HT1080 (cell line): ENCODE data around the gene EDN1. TPM values are rescaled to one million over a fixed set of nuclear protein-coding genes. Genes with fewer than 3 reads are reported as not detected.
A peak's percentile ranks its signal among the peaks of the same experiment; 100 is the strongest.
"Not testable (repeated sequence)": the region's sequence is repeated elsewhere in the genome, so short reads cannot be mapped to it uniquely, and the experiment has no call there.

Source experiments
- DNase-seq: peaks from one replicate; pipeline ENCODE4 v3.0.0-alpha.2; 2015; ENCODE audit warnings: low read depth
- total RNA-seq: library from RNA; depleted of rRNA; stranded (reverse); fragments of >200 nt; shearing (Covaris generic); gene quantifications from 2 replicates; pipeline ENCODE4 v1.2.3, GENCODE V29; 2014

Gene EDN1
- total RNA-seq, 1 experiment from 2014 or later: 2.0 TPM

DNA sequence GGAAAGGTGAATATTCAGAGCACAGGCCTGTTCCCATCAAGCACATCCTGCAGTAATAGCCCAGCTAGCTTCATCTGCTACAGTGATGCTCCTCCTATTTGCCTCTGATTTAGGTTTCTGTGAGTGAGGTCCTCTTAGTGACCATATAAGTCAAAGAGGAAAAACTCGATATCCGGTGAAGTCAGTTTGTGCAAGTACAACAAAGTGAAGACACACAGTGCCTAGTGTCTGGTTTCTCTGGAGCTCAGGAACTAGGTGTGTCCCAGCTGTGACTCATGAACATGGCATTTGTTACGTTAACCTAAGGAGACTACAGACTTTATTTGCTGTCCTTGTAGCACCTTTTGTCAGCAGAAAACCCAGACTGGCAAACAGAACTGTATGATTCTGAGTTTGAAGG is 33.9 kb downstream of the EDN1 start:
- peak; percentile 98 for DNase-seq

DNA sequence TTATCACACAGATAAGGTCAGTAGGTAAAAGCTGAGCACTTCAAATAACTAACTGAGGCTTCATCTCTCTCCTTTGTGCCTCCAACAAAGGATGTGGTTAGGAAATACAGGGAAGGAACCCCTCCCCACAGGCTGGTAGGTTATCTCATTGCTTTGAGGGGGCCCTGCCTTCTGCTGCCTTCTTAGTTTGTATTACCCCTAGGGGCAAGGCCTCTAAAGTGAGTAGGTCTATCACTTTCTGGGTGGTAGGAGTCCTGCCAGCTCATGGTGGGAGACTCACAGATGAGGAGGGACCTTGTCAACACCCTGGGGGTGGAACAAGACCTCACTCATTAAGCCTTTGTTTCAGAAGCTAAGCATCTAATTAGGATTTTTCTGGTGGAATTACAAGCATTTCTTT is 34.6 kb downstream of the EDN1 start:
- peak; percentile 78 for DNase-seq

DNA sequence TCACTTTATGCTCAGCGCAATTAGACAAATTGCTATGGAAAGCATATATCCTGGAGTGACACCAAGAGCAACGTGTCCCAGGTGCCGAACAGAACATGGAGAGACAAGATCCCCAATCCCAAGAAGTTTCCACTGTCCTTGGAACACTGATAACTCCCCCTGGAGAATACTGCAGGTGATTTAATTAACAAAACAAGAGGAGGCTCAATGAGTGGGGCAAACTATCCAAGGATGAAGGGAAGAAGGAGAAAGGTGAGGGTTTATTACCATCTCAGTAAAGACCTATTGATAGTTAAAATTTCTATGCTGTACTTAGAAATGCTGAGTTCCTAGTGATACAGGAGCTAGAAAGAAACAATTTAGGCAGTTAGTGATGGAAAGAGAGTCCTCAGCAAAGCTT is 35.7 kb downstream of the EDN1 start:
- no peak for DNase-seq

DNA sequence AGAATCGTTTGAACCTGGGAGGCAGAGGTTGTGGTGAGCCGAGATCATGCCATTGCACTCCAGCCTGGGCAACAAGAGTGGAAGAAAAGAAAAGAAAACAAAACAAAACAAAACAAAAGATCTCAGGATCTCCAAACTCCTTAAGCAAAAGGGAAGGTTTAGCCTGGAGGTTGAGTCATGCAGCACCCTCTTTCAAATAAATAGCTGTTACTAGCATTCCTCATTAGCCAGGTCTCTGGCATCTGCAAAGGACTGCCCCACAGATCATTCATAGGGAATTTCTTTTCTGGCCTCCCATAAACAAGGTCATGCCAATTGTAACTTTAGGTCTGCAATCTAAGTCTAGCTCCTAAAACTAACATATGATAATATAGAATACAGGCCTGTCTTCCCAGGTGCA is 37.2 kb downstream of the EDN1 start:
- DNase-seq: peak; percentile 51

DNA sequence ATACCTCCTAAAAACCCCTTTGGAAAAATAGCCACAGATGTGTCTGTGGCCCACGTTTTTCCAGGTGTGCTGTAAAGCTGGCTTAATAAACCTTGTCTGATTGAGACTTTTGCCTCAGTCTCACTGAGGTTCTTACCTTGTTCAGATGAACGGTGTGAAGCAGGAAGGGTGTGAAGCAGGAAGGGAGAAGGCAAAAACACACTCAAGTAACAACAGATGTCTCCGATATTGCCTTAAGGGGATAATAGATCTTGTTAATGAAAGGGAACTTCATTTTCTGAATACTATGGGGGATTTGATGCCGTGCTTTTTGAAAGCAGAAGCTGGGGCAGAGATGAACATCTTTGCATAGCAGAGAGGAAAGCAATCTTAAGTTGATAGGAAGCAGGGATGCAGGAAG is 37.8 kb downstream of the EDN1 start:
- no peak for DNase-seq

DNA sequence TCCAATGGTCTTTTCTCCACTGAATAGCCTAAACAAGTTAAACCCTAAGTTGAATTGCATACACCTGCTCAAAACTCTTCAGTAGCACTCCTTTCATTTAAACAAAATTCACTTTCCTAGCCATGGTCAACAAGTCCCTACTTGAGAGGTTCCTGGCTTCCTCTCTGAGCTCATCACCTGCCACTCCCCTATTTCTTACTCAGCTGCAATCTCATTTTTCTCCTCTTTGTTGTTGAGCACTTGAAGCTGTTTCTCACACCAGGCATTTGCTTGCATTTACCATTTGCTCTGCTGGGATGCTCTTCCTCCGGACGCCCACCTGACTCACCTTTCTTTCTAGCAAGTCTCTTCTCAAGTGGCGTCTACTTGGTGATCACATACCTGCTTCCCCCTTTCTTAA is 38.5 kb downstream of the EDN1 start:
- DNase-seq: peak; percentile 29

DNA sequence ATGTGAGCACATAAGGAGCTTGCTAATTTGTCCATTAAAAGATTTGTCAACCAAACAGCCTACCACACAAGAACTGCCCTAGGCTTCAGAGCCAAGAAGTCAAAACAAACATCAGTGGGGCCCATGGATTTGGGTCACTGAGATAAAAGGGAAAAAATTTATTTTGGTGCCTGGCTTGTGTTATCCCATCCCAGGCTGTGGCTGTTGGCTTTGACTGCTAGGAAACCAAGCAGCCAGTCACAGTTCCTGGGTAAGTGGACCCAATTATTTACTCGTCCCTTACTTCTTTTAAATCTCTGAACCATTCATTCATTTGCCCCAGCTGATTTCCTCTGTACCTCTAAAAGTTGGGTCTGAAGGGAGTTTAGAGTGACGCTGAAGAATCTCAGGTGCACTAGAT is 41.3 kb downstream of the EDN1 start:
- DNase-seq: no peak

DNA sequence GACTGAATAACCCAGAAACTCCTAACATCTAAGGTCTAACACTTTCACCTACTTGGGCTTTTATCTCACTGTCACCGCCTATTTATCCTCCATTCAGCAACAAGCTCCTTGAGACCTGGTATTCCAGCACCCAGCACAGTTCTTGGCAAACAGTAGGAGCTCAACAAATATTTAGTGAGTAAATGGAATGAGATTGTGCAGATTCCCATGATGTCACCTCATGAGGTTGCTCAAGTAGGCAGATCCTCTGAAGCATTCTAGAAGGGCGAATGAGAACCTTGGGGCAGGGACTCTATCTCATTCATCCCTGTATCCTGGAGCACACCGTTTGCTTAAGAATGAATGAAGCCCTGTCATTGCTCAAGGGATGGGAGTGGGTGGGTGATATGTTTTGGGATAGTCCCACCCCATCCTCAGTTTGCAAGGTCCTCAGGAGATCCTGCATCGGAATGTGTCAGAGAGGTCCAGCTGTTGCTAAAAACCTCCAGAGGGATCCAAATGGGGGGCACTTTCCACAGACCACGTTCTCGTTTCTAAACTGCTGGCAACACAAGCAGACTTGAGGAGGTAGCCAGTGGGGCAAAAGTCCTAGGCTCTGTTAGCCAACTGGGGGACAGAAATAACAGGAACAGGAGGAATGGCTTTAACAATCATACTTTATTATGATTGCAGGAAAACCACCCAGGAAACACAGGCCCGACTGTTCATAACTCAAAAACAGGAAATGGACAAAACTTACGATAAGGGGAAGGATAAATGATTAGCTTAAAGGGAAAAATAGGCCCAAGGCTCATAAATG is 42.0 kb downstream of the EDN1 start:
- no peak for DNase-seq

DNA sequence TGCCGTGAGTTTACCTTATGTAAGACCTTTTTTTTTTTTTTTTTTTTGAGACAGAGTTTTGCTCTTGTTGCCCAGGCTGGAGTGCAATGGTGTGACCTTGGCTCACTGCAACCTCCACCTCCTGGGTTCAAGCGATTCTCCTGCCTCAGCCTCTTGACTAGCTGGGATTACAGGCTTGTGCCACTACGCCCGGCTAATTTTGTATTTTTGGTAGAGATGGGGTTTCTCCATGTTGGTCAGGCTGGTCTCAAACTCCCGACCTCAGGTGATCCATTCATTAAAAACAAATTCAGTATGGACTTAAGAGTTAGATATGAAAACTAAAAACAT is 42.6 kb downstream of the EDN1 start:
- not testable (repeated sequence) for DNase-seq

DNA sequence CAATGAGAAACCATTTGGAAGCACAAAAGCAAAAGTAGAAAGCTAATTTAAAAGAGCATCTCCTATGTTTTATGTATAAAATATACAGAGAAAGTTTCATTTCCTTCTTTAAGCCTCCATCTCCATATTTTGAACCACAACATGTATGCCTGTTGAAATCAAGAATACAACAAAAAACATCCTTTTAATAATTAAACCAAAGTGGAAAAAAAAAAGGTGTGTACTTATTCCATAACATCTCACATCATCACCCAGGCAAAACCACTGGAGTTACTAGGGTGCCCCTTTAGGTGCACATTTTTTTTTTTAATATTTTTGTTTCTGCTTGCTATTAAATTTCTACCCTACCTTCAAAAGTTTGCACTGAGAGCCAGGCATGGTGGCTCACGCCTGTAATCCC is 43.0 kb downstream of the EDN1 start:
- DNase-seq: no peak

DNA sequence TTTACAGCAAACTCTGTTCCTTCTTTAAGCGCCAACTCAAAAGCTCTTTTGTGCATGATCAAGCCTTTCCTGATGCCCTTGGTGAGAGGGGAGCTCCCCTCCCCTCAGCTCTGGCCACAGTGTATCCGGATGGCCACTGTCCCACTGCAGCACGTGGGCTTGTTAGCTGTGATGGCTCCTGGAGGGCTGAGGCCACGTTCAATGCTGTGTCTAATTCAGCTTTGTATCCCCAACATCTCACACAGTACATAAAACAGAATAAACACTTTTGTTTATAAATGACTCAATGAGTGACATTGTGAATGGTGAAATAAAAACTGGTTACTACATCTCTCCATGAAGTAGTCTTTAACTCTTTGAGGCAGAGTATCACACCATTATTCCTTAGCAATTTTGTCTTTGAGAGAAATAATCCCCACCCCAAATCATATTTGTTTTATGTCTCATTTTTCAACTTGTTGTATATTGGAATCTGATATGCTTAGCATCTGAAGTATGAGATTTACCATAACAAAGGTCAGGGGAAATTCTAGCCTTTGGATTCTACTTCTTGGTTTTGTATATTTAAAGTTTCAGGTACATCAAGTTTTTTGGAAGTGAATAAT is 44.5 kb downstream of the EDN1 start:
- no peak for DNase-seq

DNA sequence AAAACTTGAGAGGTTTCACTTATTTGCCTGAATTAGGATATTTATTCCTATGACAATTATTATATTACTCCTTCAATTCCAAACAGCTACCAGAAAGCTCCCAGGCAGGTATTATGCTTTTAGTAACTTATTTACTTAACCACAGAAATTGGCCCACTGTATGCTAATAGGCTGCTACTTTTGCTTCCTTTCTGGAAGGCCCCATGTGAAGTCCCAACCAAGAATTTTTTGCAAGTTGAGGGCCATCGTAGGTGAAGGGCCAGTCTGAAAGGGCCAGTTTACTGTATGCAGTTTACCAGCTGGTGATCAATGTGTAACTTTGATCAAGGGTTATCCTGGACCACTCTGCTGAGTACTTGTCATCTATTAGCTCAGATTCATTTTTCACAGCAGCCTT is 45.0 kb downstream of the EDN1 start:
- DNase-seq: no peak

DNA sequence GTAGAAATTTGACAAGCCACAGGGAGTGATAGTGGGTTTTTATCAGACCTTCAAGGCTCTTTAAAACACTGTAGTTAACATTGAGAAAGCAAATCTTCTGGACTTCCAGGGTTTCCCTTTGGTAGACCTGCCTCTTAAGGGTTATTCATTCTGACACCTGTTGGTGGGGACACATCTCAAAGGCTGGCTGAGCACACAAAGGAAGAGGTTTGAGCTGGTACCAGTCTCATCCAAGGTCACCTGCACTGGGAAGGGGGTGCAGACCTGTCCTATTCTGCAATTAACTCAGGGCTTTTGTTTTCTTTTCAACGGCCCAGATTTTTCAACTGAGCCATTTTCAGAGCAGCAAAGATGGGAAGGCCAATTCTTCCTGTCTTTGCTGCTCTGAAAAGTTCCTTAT is 45.6 kb downstream of the EDN1 start:
- no peak for DNase-seq

DNA sequence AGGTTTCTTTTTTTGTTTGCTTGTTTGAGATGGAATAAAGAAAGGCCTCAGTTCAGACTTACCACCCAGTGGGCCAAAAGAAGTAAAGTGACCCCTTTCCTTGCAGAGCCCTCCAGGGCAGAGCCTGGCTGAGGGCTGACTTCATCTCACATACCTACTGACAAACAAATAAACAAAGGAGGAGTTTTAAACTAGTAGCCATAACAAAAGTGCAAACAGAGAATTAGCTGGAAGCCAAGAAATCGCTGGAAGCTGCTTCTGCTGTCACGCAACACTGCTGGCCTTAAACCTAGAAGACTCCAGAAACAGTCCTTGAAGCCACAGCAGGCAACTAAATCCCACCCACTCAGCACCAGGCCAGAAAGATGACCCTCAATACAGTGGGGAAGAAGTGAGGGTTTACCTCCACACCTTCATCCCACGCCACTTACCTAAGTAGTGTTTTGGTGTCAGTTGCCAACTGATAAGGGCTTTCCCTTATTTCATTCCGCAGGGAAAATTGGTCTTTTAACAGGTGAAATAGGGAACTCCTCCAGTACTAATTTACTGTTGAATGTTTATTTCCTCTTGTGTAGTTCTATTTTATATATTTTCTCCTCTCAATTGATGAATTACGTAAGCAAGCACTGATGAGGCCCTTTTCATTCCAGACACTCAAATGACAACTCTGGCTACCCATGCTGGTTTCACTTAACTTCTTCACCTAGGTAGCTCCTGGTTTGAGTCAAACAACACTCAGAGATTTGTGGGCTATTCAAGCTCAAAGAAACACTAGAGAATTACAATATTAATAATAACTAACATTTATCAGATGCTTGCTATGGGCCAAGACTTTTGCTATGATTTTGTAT is 46.2 kb downstream of the EDN1 start:
- DNase-seq: no peak

DNA sequence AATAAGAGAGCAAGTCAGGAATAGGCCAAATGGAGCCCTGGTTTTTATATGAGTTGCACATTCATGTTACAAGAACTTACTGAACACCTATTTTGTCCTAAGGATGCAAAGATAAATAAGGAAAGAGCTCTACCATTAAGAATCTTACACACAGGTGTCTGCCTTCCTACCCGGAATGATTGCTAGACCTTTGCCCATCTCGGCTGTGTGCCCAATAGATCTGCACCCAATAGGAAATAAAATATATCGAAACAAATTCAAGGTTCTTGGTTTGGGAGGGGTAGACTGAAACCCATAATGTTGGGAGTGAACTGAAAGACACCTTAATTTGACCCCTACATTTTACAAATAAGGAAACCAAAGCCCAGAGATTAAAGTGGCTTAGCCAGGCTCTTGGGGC is 48.9 kb downstream of the EDN1 start:
- no peak for DNase-seq

DNA sequence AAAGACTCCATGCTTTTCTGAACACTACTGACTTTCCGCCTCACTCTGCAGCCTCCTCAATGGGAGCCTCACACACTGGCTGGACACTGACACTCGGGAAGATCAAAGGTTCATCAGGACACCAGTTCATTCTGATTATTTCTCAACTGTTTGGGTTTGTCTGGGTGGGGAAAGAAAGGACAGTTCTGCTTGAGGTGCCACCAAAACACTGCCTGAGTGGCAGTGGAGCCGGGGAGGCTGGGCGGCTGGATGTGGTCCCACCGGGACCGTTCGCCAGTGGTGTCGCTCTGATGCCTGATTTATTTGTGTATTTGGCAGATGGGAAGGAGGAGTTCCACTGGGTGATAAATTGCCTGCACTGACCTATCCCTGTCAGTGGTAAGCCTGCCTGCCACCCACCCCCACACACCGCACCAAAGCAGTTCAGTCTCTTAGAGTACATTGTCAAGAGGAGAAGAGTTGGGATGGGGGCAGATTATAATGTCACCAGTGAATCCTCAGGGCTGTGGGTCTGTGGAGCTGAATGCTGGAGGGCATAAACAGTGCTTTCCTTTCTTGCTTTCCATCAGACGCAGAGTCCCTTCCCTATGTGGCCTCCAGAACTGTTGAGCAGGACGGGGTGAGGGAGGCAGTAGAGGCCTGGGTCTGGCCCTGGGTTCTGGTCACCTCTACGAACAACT is 49.8 kb downstream of the EDN1 start:
- DNase-seq: no peak

DNA sequence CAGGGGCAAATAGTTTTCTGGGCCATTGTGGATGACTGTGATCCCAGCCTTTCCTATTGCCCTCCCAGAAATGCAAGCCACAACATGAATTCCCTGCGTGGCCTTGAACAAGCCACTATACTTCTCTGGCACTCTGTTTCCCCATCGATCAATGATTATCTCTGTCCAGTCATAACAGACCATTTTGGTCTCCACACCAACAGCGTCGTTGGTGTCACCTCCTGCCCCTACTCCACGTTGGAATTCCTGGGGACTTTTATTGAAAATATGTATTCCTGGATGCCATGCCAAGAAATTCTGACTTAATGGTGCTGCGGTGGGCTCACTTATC is 50.3 kb downstream of the EDN1 start:
- DNase-seq: no peak

DNA sequence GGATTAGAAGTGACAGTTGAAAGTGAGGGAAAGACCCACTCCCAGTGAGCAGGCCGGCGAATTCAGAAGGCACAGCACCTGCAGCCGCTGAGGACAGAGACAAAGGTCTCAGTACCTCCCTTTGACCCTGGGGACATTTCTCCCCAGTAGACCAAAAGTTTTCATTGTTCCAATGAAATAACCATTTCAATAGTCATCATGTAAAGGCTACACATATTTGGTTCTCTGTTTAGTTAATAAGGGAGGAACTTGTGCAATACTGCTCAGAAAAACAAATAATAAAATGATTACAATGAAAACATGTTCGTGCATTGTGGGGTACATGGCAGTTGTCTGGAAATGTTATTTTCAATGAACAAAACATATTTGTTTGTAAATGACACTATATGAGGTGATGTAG is 52.5 kb downstream of the EDN1 start:
- DNase-seq: no peak

DNA sequence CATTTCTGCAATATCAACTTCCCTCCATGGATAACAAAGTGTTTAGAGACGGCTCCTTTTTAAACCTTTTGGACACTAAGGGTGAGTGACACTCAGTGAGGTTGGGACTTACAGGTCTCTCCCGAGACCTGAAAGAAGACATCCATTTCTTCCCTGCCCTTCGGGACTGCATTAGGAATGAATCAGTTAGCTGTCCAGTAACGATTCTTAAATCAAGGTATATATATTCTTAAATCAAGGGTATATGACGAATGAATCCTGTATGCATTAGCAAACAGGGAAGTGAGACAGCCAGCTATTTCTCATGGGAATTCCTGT is 52.9 kb downstream of the EDN1 start:
- DNase-seq: peak; percentile 6

DNA sequence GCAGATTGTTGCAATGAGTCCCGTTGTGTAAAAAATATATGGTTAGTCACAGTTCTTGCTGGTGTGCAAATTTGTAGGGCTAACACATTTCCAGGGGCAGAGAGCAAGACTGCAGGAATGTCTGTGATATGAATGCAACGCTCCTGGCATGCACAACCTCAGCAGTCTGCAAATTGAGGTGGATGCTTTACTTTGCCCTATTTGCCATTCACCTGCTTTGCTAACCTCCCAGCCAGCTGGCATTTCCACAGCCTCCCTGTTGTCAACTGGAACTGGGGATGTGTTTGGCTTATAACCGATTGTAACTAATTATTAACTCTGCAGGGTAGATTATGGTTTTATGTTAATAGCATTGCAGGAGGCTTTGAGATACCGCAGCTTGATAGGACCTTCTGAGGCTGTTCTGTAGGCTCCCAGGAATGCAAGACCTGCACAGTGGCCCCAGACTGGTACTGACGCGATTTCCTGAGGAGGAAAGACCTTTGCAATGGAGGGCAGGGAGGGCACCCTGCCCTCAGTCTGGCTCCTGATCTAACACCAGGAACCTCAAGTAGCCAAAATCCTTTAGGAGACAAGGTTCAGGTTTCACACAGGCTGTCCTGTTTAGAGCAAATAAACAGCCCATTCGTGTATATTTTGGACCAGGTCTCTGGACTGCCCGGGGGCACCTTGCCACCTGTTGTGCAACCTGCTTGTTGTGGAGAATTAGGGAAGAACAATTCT is 53.4 kb downstream of the EDN1 start:
- DNase-seq: no peak

DNA sequence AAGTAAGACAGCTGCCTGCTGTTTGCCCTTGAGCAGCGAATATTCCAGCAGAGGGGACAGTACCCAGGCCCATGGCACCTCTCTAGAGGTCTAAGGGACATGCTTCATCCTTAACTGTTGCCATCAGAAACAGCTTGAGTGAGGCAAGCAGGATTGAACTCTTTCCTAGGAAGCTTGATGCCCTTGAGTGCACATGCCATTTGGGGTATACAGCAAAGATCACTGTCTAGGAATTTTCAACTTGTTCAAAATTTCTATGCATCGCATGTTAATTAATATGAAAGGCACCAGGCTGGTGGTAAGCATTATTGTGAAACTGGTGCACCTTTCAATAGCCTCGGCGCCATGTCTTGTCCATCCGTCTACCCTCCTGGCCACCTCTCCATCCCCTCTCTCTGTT is 54.1 kb downstream of the EDN1 start:
- DNase-seq: no peak
